ENCODE measurements around the gene FLYWCH1.
"Not testable (repeated sequence)": the region's sequence is repeated elsewhere in the genome, so short reads cannot be mapped to it uniquely, and the experiment has no call there.

FLYWCH1 gene

GRCh38 chr16:2936436-2937011 lies 24.8 kb downstream of the FLYWCH1 start:
- no peak for TF ChIP-seq L3MBTL2 (conservative IDR thresholded peaks at IDR 0.05)
- TF ChIP-seq FOXA1 (IDR thresholded peaks at IDR 0.05), result no peak
- no peak for TF ChIP-seq SP1 (IDR thresholded peaks at IDR 0.05)
- TF ChIP-seq PKNOX1 (IDR thresholded peaks at IDR 0.05), result no peak
- TF ChIP-seq ARNT (IDR thresholded peaks at IDR 0.05), result no peak
- TF ChIP-seq NFRKB (IDR thresholded peaks at IDR 0.05), result no peak
- TF ChIP-seq ZNF384 (IDR thresholded peaks at IDR 0.05), result no peak
- no peak for TF ChIP-seq ELF4 (IDR thresholded peaks at IDR 0.05)
- TF ChIP-seq LEF1 (IDR thresholded peaks at IDR 0.05; ENCODE audit: borderline replicate concordance), result no peak
- TF ChIP-seq SUZ12 (IDR thresholded peaks at IDR 0.05), result no peak
- no peak for TF ChIP-seq FOXM1 (IDR thresholded peaks at IDR 0.05; ENCODE audit: borderline replicate concordance)
- TF ChIP-seq HDGF (IDR thresholded peaks at IDR 0.05; ENCODE audit: borderline replicate concordance), result no peak
- no peak for TF ChIP-seq FOXK2 (IDR thresholded peaks at IDR 0.05)
- TF ChIP-seq BHLHE40 (IDR thresholded peaks at IDR 0.05; ENCODE audit: borderline replicate concordance), result no peak
- TF ChIP-seq TARDBP (IDR thresholded peaks at IDR 0.05), result no peak
- no peak for TF ChIP-seq CTBP1 (IDR thresholded peaks at IDR 0.05; ENCODE audit: borderline replicate concordance)
- POLR2A ChIA-PET, result no interaction called here
- no peak for DNase-seq (ENCODE audit: extremely low spot score)
- CTCF ChIA-PET, result interaction anchor here (1.1 kb wide), 1 partner anchor 9 kb away, joined by 5 read pairs; no protein-coding TSS in a partner anchor

- ChIA-PET CTCF (interaction anchor here (1.1 kb wide), 1 partner anchor 10 kb away, joined by 5 read pairs; no protein-coding TSS in a partner anchor), POLR2A (no interaction called here)
- DNase-seq (ENCODE audit: extremely low spot score), result no peak
- TF ChIP-seq L3MBTL2 (conservative IDR thresholded peaks at IDR 0.05) (no peak), LEF1 (IDR thresholded peaks at IDR 0.05; ENCODE audit: borderline replicate concordance) (no peak), NFRKB (IDR thresholded peaks at IDR 0.05) (no peak), BHLHE40 (IDR thresholded peaks at IDR 0.05; ENCODE audit: borderline replicate concordance) (no peak), ARNT (IDR thresholded peaks at IDR 0.05) (no peak), ELF4 (IDR thresholded peaks at IDR 0.05) (no peak), CTBP1 (IDR thresholded peaks at IDR 0.05; ENCODE audit: borderline replicate concordance) (no peak), TARDBP (IDR thresholded peaks at IDR 0.05) (no peak), PKNOX1 (IDR thresholded peaks at IDR 0.05) (no peak), HDGF (IDR thresholded peaks at IDR 0.05; ENCODE audit: borderline replicate concordance) (no peak), FOXA1 (IDR thresholded peaks at IDR 0.05) (no peak)
Observed at GRCh38 chr16:2937170-2937569, 25.4 kb downstream of the FLYWCH1 start.

GRCh38 chr16:2938206-2938605 lies 26.5 kb downstream of the FLYWCH1 start:
- POLR2A ChIA-PET, result no interaction called here
- DNase-seq (ENCODE audit: extremely low spot score), result no peak
- CTCF ChIA-PET, result no interaction called here
- TF ChIP-seq ARNT (IDR thresholded peaks at IDR 0.05), result no peak
- no peak for TF ChIP-seq FOXK2 (IDR thresholded peaks at IDR 0.05)
- no peak for TF ChIP-seq SUZ12 (IDR thresholded peaks at IDR 0.05)

GRCh38 chr16:2939968-2940367 lies 28.2 kb downstream of the FLYWCH1 start:
- POLR2A ChIA-PET, result no interaction called here
- DNase-seq (ENCODE audit: extremely low spot score), result no peak
- CTCF ChIA-PET, result interaction anchor here (1.1 kb wide), 1 partner anchor 13 kb away, joined by 5 read pairs; no protein-coding TSS in a partner anchor
- TF ChIP-seq PKNOX1 (IDR thresholded peaks at IDR 0.05), result no peak
- no peak for TF ChIP-seq SP1 (IDR thresholded peaks at IDR 0.05)
- TF ChIP-seq BHLHE40 (IDR thresholded peaks at IDR 0.05; ENCODE audit: borderline replicate concordance), result no peak
- TF ChIP-seq ELF4 (IDR thresholded peaks at IDR 0.05), result no peak

- no peak for DNase-seq (ENCODE audit: extremely low spot score)
- ChIA-PET POLR2A (no interaction called here), CTCF (interaction anchor here (2.0 kb wide), 1 partner anchor 15 kb away, joined by 4 read pairs; no protein-coding TSS in a partner anchor)
- TF ChIP-seq FOXM1 (IDR thresholded peaks at IDR 0.05; ENCODE audit: borderline replicate concordance) (no peak), SUZ12 (IDR thresholded peaks at IDR 0.05) (no peak), FOXK2 (IDR thresholded peaks at IDR 0.05) (no peak), TARDBP (IDR thresholded peaks at IDR 0.05) (no peak), L3MBTL2 (conservative IDR thresholded peaks at IDR 0.05) (no peak), NFRKB (IDR thresholded peaks at IDR 0.05) (no peak), PKNOX1 (IDR thresholded peaks at IDR 0.05) (no peak), CTBP1 (IDR thresholded peaks at IDR 0.05; ENCODE audit: borderline replicate concordance) (no peak), ELF4 (IDR thresholded peaks at IDR 0.05) (no peak), BHLHE40 (IDR thresholded peaks at IDR 0.05; ENCODE audit: borderline replicate concordance) (no peak), SP1 (IDR thresholded peaks at IDR 0.05) (no peak)
Observed at GRCh38 chr16:2942045-2942444, 30.3 kb downstream of the FLYWCH1 start.

GRCh38 chr16:2943716-2944115 lies 32.0 kb downstream of the FLYWCH1 start:
- CTCF ChIA-PET, result interaction anchor here (0.6 to 2.0 kb wide), 2 partner anchors 16 to 74 kb away, joined by 3 to 4 read pairs; partner anchors contain the start of gene CLDN6

More at GRCh38 chr16:2943716-2944115, 32.0 kb downstream of the FLYWCH1 start:
- POLR2A ChIA-PET, result interaction anchor here (0.9 kb wide), 1 partner anchor 12 kb away, joined by 3 read pairs; no protein-coding TSS in a partner anchor
- not testable (repeated sequence) for DNase-seq (ENCODE audit: extremely low spot score)
